Panc1 (cell line): Measurements from ENCODE around the gene GLB1L3.

Source experiments
- CTCF ChIP-seq: fragments of 450-650 bp; IDR thresholded peaks from 2 replicates; pipeline ENCODE4 v1.5.1; 2017; ENCODE audit warnings: mild to moderate bottlenecking
- REST ChIP-seq, 2 experiments: IDR thresholded peaks; 2 replicates each; pipeline ENCODE4 v1.6.1; 2011 to 2012; ENCODE audit warnings: low read depth in 2 of 2, control low read depth in 1 of 2, low read length in 1 of 2, mild to moderate bottlenecking in 1 of 2, moderate library complexity in 1 of 2; ENCODE audit not compliant: insufficient read depth in 1 of 2

DNA sequence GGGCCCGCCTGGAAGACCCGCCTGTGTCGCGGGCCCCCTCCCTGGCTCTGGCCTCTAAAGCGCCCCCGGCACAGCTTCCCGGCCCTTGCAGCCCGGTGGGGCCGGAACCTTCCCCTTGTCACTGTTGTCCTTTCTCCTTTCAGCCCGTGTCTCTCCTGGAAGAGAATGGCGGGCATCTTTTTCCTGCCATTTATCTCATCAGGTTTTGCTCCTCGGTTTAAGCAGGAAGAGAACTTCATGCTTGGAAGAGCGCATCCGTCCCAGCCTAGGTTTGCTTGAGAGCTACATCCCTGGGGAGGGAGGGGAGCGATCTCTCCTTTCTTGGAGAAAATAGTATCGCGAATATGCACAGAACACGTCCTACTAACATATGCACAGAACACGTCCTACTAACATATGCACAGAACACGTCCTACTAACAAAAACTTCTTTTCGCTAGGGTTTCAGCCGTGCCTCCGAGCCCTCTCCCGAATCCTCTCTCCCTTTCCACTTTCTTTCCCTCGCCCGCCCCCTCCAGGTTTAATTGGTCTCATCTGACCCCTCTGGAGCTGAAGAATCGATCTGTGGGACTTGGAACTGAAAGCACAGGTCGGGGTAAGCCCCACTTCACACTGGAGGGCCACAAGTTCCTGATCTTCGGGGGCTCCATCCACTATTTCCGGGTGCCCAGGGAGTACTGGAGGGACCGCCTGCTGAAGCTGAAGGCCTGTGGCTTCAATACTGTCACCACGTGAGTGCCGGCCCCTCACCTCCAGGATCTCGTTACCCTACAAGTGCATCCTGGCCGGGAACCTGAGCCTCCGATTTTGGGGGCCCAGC lies 1.2 kb downstream of the GLB1L3 start:
- TF ChIP-seq CTCF (no peak), REST (IDR thresholded peaks at IDR 0.05; ENCODE audit: insufficient read depth in 1 of 2, low read depth in 2 of 2, low read length in 1 of 2) (no peak)
